ENCODE data around the gene MYH7. TPM values are rescaled to one million over a fixed set of nuclear protein-coding genes. Genes with fewer than 3 reads are reported as not detected.

MYH7 gene
- total and polyA plus RNA-seq, 9 donors = 0.92 to 1.1 (median 0.95) TPM; not detected in 5

DNA sequence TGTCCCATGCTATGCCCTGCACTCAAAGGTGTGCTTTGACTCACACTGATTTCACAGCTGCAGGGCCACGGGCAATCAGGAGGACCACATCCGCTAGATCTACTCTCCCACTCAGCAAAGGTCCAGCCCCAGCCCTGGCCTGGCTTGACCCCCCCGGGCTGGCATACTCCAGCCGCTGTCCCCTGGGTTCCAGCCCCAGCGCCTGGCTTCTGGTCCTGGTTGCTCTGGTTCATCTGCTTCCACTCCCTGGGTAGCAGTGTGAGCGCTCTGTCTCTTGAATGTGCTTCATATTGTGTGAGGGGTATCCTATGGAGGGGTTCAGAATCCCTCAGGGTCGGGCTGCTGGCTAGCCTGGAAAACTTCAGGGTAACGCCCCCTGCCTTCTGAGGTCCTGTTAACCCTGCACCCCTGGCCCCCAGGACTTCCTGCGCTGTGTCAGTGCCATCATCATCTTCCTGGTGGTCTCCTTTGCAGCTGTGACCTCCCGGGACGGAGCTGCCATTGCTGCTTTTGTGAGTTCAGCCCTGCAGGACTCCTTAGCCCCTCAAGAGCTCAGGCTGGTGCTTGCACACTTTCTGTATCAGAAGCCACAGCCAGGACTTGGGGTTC lies 56.7 kb downstream of the MYH7 start:
- TF ChIP-seq, protein P1, sequence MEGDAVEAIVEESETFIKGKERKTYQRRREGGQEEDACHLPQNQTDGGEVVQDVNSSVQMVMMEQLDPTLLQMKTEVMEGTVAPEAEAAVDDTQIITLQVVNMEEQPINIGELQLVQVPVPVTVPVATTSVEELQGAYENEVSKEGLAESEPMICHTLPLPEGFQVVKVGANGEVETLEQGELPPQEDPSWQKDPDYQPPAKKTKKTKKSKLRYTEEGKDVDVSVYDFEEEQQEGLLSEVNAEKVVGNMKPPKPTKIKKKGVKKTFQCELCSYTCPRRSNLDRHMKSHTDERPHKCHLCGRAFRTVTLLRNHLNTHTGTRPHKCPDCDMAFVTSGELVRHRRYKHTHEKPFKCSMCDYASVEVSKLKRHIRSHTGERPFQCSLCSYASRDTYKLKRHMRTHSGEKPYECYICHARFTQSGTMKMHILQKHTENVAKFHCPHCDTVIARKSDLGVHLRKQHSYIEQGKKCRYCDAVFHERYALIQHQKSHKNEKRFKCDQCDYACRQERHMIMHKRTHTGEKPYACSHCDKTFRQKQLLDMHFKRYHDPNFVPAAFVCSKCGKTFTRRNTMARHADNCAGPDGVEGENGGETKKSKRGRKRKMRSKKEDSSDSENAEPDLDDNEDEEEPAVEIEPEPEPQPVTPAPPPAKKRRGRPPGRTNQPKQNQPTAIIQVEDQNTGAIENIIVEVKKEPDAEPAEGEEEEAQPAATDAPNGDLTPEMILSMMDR (IDR thresholded peaks at IDR 0.05) = no peak
- TF ChIP-seq POLR2A (IDR thresholded peaks at IDR 0.05) (no peak), EP300 (IDR thresholded peaks at IDR 0.05) (no peak)
- Histone ChIP-seq H3K27me3 (no peaks in the 10 kb centered on the region), H3K36me3 (no peaks in the 10 kb centered on the region), H3K4me1 (ENCODE audit: insufficient read depth) (no peaks in the 10 kb centered on the region), H3K9me3 (no peaks in the 10 kb centered on the region), H3K4me3 (no peak overlapping the region), H3K27ac (no peak overlapping the region)
- intact Hi-C loops (cut with DNase I) = loop anchor here (5.0 to 10.0 kb wide), 3 partner anchors 51 to 114 kb away; no protein-coding TSS in a partner anchor
- DNase-seq = no peak
- 76 to 79% (median 77%) methylated on average over 11 of the region's 11 CpGs for WGBS, 3 donors

DNA sequence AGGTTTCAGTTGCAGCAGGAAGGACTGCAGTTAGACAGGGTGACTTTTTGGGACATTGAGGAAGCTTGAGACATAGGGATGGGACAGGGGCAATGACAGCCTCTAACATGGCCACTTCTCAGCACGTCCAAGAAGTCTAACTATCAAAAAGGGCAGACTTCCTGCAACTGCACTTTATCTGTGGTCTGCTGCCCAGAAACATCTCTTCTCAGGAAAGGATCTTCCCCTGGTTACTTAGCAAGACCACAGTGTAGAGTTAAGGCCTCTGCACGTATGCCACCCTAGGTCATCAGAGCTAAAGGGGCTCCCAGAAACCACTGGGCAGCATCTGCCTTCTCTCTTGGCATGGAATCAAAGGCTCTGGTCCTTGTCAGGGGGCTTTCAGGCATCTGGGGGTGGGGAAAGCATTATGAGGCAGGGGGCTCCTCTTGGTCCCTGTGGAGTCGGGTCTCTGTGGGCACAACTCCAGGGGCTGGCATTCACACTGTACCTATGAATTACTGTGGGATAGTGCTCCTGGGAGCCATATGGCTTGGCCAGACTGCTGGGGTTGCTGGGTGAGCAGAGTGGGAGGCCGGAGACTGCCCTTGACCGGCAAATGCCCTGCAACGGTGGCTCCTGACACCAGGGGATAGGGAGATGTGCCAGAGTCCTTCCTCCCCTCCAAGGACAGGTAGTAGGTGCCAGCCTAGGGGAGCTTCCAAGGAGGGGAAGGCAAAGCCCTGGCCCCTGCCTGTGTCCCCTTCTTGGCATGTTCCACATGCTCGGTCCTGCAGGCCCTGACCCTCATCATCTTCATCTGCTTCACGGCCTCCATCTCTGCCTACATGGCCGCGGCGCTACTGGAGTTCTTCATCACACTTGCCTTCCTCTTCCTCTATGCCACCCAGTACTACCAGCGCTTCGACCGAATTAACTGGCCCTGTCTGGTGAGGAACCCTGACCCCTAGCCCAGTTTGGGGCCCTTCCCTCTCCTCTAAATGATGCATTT lies 57.6 kb downstream of the MYH7 start:
- 72 to 80% (median 76%) methylated on average over 14 of the region's 14 CpGs for WGBS, 3 donors
- Histone ChIP-seq H3K36me3 (no peaks in the 10 kb centered on the region), H3K27ac (no peak overlapping the region), H3K9me3 (no peaks in the 10 kb centered on the region), H3K4me3 (no peak overlapping the region), H3K27me3 (no peaks in the 10 kb centered on the region), H3K4me1 (ENCODE audit: insufficient read depth) (no peaks in the 10 kb centered on the region)
- DNase-seq = no peak
- TF ChIP-seq EP300 (IDR thresholded peaks at IDR 0.05) (no peak), POLR2A (IDR thresholded peaks at IDR 0.05) (no peak)
- intact Hi-C loops (cut with DNase I) = loop anchor here (5.0 to 10.0 kb wide), 3 partner anchors 51 to 113 kb away; no protein-coding TSS in a partner anchor

DNA sequence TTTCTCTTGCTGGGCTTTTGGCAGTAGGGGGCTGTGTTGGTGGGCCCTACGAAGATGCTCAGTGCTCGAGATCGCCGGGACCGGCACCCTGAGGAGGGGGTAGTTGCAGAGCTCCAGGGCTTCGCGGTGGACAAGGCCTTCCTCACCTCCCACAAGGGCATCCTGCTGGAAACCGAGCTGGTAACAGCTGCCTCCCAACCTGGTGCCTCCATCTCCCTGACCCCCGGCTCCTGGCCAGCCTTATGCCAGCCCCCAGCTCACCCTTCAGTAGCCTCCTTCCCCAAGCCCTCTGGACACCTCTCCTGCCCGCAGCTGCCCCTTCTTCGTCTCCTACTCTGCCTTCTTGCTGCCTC lies 58.3 kb downstream of the MYH7 start:
- no peak overlapping the region for H3K4me3 ChIP-seq
- intact Hi-C loops (cut with DNase I) = loop anchor here (5.0 to 10.0 kb wide), 3 partner anchors 50 to 112 kb away; no protein-coding TSS in a partner anchor
- no peaks in the 10 kb centered on the region for H3K36me3 ChIP-seq
- H3K9me3 ChIP-seq = no peaks in the 10 kb centered on the region
- no peaks in the 10 kb centered on the region for H3K27me3 ChIP-seq
- DNase-seq = no peak
- H3K27ac ChIP-seq = no peak overlapping the region
- whole genome bisulfite sequencing, 3 donors = 46 to 53% (median 49%) methylated on average over 11 of the region's 11 CpGs
- TF ChIP-seq, protein P1 (IDR thresholded peaks at IDR 0.05) = no peak
- no peak for TF ChIP-seq POLR2A (IDR thresholded peaks at IDR 0.05)
- no peak for TF ChIP-seq EP300 (IDR thresholded peaks at IDR 0.05)
- H3K4me1 ChIP-seq (ENCODE audit: insufficient read depth) = no peaks in the 10 kb centered on the region

DNA sequence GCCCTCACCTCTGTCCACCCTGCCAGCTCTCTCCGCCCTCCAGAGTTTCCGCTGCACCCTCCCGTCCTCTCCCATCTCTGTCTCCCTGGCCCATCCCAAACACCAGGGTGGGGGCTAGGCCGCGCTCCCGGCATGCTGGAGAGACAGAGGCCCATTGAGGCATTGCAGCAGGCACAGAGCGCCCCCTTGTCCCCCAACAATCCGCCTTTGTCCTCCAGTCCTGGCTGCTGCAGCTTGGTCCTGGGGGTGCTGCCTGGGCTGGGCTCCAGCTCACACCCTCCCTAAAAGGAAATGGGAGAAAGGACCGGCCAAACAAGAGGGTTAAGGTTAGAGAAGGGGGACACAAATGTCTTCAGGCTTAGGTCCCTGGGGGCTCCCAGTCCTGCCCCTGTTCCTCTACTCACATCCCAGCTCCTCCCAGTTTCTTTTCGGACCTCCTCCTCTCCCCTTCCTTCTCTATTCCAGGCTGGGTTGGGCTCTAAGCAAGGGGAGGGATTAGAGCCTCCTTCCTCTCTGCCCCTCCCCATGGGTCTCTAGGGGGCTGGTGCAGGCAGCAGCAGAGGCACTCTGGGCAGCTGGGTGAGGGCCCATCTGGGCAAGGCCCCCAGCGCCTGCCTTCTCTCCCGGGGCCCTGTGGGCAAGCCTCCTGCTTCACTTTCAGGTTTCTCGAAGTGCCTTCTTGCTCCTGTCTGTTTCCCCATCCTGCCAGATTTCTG lies 58.8 kb downstream of the MYH7 start, which contains the start of gene CMTM5:
TSS of gene CMTM5 (plus strand) at position 565 of the 716 bp plus-strand sequence. CDS start 206 bp downstream, outside the sequence.
- intact Hi-C loops (cut with DNase I) = loop anchor here (5.0 to 10.0 kb wide), 3 partner anchors 49 to 112 kb away; no protein-coding TSS in a partner anchor
- no peaks in the 10 kb centered on the region for H3K4me1 ChIP-seq (ENCODE audit: insufficient read depth)
- H3K9me3 ChIP-seq = no peaks in the 10 kb centered on the region
- TF ChIP-seq POLR2A (IDR thresholded peaks at IDR 0.05) (no peak), EP300 (IDR thresholded peaks at IDR 0.05) (no peak)
- TF ChIP-seq, protein P1 (IDR thresholded peaks at IDR 0.05) = no peak
- H3K27me3 ChIP-seq = no peaks in the 10 kb centered on the region
- H3K36me3 ChIP-seq = no peaks in the 10 kb centered on the region
- H3K27ac ChIP-seq = no peak within 1 kb of the TSS
- WGBS, 3 donors = 45 to 57% (median 57%) methylated on average over 13 of the region's 13 CpGs
- no peak for DNase-seq
- H3K4me3 ChIP-seq = no peak within 1 kb of the TSS

Data from ovary (tissue), 9 donors.